HG03558 (cell line): Measurements from ENCODE around the gene AKR1C3.
"Not testable (repeated sequence)": the region's sequence is repeated elsewhere in the genome, so short reads cannot be mapped to it uniquely, and the experiment has no call there.

ENCODE experiments used
- ATAC-seq: cut with Tn5 transposase; IDR thresholded peaks from one replicate; pipeline ENCODE4 v1.9.1; 2021; ENCODE audit warnings: moderate number of reproducible peaks; ENCODE audit not compliant: unreplicated experiment; ENCODE audit errors: extremely low read depth

Gene AKR1C3

DNA sequence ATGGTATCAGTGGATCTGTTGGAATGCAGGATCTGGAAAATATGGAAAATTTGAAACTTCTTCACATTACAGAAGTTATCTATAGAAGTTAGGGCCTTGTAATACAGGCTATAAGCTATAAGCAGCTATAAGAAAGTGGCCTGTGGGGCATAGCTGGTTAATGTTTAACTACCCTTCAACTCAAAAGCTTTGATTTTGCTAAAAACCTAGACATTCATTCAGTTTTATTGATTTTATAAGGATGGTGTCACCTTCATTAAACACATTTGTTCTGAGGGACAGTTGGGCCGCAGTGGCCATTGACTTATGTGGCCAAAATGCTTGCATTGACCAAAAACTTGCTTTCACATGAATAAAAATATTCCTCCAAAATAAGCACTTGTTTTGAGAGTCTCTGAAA lies 13.1 kb upstream of the AKR1C3 start:
- no peak for ATAC-seq

DNA sequence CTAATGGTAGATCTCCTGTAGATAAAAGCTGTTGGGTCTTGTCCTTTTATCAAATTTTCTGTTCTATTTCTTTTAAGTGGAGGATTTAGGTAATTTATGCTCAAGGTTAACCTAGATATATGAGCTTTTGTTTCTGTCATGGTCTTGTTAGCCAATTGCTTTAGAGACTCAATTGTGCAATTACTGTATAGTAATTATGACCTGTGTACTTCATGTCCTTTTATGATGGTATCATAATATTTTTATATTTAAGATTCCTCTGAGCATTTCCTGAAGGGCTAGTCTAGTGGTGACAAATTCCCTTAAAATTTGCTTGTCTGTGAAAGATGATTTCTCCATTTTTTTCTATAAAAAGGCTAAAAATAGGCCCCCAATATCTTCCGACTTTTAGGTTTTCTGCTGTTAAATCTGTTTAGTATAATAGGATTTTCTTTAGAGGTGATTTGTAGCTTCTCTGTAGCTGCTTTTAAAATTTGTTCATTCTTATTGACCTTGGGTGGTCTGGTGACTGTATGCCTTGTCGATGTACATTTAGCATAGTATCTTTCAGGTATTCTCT lies 5.4 kb upstream of the AKR1C3 start:
- ATAC-seq: no peak

DNA sequence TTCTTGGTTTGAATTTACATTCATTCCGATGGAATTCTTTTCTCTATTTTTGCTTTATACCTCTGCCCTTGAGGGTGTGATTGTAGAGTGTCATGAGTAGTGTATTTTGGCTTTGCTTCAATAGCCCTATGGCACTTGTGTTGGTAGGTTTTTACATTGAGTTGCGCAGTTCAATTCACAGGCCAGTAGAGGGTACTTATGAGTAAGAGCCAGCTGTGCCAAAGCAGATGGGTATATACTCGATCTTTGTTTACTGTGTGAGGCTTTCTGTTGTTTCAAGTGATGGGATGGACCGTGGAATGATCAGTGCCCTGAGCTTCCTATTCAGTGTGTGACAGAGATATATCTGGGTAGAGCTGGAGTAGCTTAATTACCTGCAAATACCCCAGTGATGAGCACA lies 4.3 kb upstream of the AKR1C3 start:
- no peak for ATAC-seq

DNA sequence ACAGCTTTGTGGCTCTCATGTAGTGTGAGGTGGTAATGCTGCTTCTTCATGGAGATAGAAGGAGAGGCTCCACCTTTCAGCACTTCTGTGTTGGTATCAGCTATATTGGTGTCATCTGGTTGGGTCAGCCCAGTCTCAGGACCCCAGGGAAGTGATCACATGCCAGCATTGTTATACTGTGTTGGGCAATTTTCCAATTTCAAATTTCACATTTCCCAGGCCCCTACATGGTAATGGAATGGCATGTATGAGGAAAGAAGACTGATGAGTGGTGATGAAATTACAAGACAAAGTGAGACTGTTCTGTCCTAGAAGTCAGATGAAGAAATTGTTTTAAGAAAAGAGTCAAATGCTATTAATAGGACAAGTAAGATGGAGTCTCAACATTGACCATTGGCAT lies 3.7 kb upstream of the AKR1C3 start:
- ATAC-seq: no peak

DNA sequence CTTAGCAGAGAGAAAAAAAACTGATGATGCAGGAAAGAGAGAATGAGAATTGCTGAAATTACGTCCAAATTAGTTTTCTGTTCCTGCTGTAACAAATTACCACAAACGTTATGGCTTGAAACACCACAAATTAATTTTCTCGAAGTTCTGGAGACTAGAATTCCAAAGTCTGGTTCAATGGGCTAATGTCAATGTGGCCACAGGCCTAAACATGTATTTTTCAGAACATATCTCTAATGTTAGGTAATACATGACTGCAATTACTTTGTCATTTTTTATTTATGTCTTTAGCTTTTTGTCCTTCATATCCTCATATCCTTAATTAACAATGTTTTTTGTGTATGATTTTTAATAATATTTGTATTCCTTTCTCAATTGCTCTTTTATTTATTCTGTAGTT lies 3.0 kb upstream of the AKR1C3 start:
- ATAC-seq: no peak

DNA sequence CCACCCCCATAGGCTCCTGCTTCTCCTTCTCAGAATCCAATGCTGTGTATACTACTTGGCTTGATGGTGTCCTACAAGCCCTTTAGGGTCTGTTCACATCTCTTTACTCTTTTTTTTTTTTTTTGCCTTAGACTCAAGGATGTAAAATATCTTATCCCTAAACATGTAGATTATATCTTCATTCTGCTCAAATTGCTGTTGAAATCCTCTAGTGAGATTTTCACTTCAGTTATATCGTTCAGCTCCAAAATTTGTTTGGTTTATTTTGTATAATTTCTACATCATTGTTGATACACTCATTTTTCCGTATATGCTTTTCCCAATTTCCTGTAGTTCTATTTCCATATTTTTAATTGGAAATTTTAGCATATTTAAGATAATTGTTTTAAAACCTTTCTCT lies 1.8 kb upstream of the AKR1C3 start:
- no peak for ATAC-seq

DNA sequence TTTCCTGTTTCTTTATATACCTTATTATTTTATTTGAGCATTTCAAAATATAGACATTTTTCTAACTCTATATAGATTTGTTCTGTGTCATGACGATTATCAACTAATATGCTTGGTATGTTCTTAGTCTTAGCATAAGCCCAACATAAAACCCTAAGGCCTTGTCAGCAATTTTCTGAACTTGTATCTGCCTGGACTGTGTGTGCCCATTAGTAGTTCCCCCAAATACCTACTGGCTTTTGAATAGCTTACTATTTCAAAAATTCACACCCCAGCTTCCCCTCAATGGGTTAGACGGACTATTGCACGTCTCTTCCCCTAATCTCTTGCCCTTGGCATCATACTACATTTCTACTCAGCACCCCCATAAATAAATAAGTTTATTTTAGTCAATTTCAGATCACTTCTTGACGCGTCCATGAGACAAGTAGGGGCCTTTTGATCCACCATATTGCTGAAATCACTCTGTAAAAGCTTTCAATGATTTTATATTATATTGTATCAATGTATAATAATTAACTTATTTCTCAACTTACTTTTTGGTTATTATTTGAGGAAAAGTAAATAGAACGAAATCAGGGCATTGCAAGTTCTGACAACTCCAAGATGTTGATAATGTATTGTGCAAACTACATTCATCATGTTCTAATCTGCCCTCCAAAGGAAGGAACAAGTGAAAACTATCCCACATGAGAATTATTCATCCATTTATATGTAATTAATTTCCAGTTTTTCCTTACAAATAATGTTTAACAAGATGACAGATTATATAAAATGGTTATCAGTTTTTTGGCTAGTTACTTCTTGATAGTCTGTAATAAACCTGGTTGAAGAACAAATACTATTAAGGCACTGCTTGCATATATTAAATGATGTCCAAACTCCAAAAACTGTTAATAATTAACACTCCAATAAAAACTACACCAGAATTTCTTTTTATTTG lies 1.1 kb upstream of the AKR1C3 start:
- no peak for ATAC-seq

DNA sequence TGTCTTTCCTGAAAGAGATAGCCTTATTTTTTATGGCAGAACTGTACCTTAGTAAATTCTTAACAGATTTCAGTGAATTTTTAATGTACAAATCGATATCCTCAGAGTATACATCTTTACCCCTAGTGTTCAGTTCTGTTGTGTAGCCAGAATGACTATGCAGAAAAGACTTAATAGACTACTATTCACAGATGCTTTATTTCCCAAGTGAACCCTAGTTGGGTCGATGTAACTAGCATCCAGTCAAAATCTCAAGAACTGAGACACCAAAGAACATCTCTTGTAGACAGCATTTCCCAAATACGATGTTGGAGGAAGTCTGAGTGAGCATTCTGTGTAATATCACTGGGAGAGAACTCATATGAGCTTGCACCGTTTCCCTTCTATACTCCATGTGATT lies 1.5 kb downstream of the AKR1C3 start:
- ATAC-seq: no peak

DNA sequence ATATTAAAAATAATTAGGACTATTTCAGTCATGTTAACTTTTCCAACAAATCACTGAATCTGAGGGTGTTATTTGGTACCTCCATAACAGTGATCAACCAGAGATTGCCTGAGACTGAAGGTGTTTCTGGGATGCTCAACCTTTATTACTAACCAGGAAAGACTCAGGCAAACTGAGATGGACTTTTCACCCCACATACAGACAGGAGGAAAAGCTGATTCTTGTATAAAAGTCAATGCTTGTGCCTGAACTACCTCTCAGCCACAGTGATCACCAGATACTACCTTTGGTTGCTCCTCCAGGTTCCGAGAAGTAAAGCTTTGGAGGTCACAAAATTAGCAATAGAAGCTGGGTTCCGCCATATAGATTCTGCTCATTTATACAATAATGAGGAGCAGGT lies 1.9 kb downstream of the AKR1C3 start:
- ATAC-seq: no peak

DNA sequence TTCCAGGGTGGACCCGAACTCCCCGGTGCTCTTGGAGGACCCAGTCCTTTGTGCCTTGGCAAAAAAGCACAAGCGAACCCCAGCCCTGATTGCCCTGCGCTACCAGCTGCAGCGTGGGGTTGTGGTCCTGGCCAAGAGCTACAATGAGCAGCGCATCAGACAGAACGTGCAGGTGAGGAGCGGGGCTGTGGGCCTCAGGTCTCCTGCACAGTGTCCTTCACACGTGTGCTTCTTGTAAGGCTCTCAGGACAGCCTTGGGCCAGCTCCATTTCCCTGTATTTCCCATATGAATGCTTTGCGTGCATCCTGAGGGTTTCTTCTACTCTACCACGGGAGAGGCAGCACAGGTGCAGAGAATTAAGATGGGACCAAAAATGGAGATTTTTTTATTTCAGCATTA lies 8.3 kb downstream of the AKR1C3 start:
- not testable (repeated sequence) for ATAC-seq

DNA sequence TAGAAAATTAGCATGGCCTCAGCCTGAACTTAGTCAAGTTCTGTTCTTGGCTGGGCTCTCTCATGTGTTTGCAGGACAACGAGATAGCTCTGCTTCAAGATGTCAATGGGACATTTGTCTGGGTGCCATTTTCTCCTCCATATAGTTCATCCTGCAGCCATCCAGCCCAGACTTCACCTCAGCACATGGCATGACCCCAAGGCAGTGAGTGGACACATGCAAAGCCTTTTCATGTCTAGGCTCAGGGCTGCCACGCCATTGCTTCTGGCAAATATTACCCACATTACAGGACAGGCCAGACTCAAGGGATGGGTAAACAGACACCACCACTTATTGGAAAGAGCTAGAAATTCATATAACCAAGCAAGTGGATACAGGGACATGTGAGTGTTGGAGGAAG lies 9.3 kb downstream of the AKR1C3 start:
- no peak for ATAC-seq

DNA sequence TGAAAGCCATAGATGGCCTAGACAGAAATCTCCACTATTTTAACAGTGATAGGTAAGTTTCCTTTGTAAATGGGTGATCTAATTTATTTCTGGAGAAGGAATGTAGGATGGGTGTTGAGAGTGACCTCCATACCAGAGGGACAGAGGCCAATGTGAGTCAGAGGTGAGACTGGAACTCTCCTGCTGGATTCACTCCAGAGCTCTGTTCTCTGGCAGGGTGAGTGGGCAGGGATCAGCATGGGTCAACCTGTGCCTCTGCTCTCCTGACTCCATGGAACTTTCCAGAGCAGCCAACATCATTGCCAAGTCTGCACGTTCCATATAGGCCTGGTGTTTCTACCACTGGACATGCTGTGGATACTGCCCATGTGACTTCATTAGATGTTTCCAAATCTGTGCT lies 11.4 kb downstream of the AKR1C3 start:
- no peak for ATAC-seq

DNA sequence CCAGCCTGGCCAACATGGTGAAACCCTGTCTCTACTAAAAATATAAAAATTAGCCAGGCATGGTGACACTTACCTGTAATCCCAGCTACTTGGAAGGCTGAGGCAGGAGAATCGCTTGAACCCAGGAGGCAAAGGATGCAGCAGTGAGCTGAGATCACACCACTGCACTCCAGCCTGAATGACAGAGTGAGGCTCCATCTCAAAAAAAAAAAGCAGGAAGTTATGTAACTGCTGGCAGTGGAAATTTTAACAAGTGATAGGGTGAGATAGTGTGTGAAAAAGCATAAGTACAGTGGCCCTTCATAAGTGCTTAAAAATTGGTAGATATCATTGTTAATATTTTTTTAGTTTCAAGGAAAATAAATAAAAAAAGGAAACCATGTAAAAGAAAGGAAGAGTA lies 12.3 kb downstream of the AKR1C3 start:
- no peak for ATAC-seq

DNA sequence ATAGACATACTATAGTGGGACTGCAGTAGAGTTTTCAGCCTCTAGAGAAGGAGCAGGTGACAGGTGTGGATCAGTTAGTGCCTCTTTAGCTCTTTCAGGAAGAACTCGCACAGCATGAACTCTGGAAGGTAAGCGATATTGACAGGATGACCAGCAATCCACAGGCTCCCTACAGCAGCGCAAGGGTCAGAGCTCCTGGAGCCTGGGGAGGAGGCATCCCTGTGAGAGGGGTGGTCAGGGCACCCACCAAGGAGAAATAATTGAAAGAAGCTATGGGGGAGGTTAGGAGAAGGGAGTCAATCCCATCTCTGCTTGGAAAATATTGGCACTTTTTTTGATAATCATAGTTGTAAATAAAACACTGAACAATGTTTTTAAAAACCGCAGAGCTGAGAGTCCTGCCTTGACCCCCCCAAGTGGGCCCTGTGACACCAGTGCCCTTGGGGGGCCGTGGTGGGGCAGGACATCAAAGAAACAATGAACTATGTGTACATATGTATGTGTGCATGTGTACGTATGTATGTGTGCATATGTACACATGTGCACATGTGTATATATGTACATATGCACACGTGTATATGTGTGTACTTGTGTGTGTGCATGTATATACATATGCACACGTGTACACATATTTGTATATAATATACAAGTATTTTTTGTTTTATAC lies 13.8 kb downstream of the AKR1C3 start:
- no peak for ATAC-seq

DNA sequence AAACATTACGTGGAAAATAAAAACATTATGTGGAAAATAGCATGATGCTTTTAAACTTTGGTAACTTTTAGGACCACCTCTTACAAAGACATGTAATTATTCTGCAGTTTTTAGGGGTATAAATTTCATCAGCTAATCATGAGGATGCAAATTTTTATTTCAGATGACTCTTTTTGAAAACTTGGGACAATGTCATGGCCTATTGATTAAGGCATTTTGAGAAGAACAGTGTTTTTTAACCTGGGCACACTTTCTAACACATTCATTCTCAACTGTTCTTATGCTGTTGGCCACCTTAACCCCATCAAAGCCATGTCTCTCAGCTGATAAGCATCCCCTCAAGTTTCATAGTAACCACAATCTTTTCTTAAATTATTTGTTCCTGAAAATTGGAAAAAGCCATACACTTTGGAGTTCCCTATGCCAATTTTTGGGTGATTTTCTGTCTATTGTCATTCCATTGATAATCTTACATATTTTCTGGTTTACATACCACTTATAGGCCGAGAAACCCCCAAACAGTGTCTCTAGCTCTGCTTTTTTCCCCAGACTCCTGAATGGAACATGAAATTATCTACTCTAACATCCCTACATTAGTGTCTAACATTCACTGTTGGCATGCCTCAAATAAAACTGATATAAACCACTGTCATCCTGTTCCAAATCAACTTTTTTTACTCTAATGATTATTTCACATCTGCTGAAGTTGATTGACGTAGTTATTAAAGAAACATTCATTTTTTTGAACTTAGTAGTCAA lies 14.6 kb downstream of the AKR1C3 start:
- ATAC-seq: no peak

DNA sequence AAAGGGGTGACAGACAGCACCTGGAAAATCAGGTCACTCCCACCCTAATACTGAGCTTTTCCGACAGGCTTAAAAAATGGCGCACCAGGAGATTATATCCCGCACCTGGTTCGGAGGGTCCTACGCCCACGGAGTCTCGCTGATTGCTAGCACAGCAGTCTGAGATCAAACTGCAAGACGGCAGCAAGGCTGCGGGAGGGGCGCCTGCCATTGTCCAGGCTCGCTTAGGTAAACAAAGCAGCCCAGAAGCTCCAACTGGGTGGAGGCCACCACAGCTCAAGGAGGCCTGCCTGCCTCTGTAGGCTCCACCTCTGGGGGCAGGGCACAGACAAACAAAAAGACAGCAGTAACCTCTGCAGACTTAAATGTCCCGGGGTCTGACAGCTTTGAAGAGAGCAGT lies 15.6 kb downstream of the AKR1C3 start:
- not testable (repeated sequence) for ATAC-seq

DNA sequence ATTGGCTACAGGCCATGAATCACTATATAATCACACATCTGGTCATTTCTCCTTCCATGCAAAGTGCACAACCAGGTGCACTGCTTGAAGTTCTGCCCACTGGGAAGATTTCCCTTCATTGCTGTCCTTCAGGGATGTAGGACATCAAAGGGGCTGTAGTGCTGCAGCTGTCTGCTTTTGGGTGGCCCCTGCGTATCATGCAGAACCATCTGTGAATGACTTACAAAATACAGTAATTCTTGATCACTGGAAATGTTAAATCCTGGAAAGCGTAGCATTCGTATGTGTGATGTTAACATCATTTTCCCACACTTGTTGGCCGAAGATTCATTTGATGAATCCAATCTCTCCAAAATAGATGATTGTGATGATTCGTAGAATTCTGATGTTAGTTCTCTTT lies 22.4 kb downstream of the AKR1C3 start:
- no peak for ATAC-seq

DNA sequence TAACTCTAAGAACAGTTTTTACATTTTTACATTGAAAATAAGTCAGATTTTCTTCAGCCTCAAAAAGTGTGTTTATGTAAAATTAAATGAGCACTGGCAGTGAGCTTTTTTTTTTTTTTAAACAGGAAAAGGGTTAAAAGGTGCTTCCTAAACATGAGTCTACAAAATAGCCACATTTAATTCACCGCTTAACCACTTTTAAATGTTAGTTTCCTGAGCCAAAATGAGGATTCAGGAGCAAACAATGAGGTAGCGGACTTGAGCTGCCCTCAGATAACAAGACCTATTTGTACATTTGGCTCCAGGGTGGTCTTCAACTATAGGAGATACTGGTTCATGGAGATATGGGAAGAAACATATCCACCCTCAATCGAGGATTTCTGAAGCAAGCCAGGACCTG lies 22.8 kb downstream of the AKR1C3 start:
- ATAC-seq: no peak

DNA sequence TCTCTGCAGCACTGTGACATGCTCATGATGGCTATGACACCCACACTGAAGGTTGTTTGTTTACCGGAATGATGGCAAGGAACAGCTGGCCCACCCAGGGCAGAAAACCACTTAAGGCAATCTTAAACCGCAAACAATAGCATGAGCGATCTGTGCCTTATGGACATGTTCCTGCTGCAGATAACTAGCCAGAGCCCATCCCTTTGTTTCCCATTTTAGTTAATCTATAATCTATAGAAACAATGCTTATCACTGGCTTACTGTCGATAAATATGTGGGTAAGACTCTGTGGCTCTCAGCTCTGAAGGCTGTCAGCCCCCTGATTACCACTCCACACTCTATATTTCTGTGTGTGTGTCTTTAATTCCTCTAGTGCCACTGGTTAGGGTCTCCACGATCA lies 25.8 kb downstream of the AKR1C3 start:
- ATAC-seq: not testable (repeated sequence)

DNA sequence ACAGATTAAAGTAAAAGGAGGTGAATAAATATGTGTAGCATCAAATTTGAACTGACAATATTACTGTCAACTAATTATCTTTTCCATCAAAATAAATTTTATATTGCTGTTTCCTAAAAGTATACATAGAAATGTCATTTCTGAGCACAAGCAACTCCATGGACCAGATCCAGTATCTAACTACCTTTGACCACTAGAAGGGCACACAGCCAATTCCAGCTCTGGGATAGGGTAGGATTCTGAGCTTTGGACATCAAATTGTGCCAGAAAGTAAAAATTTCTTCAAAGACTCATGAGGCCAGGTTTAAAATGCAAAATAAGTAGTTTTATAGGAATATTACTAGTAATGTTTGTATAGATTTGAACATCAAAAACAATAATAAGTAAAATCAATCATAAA lies 29.7 kb downstream of the AKR1C3 start:
- ATAC-seq: no peak
